ENCODE results near the gene PPFIA1. TPM values are rescaled to one million over a fixed set of nuclear protein-coding genes. Genes with fewer than 3 reads are reported as not detected.

PPFIA1 gene
- total RNA-seq, 1 experiment from 2014 or later, result 63.4 TPM

DNA sequence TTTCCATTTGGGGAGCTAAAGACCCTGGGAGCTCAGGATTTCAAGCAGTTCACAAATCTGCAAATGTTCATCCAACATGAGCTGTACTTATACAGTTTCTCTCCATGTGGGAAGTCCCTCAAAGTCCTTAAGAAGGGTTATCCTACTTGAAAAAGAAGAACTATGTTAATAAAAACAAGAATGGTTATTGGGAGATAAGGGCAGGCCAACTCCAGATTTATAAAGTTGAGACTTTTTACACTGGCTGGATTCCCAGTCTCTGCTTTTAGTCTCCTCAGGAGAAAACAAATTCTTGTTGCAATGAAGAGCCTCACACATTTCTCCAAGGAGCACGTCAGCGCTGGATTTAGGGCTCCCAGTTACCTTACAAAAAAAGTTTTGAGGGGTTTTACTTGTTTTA, 93.7 kb downstream of the PPFIA1 start:
- no peak overlapping the region for H3K56ac ChIP-seq (ENCODE audit: insufficient read length, low read depth, low read length)
- H3K9me3 ChIP-seq (ENCODE audit: control insufficient read depth, low read depth, low read length), result no peaks in the 10 kb centered on the region
- Mint-ChIP-seq H3K27me3 (ENCODE audit: low read depth) (no peaks in the 10 kb centered on the region; the same call in 1 of the 2 replicates), H3K4me3 (no peak overlapping the region), H3K9me3 (no peaks in the 10 kb centered on the region), H3K4me1 (no peaks in the 10 kb centered on the region), H3K36me3 (ENCODE audit: insufficient read depth in 1 of 3, low read depth in 3 of 3) (peaks cover 21 to 73% (median 42%) of the 10 kb centered on the region in 3 experiments), H3K27ac (no peak overlapping the region)
- no peak overlapping the region for H4K8ac ChIP-seq (replicated peaks; ENCODE audit: insufficient read length, low read depth, low read length)
- no peak overlapping the region for H2BK15ac ChIP-seq (ENCODE audit: low read depth, low read length)
- H3K4me2 ChIP-seq (ENCODE audit: insufficient read depth, insufficient read length, low read length), result no peak overlapping the region
- no CpG with 5 or more reads among the region's 2 CpGs for WGBS (ENCODE audit: extremely low coverage, insufficient read length, low lambda C conversion rate)
- no peak overlapping the region for H2BK120ac ChIP-seq (ENCODE audit: low read depth, low read length, poor library complexity, severe bottlenecking)
- H2AFZ ChIP-seq (ENCODE audit: low read length), result no peak overlapping the region
- H2BK5ac ChIP-seq (ENCODE audit: insufficient read length, low read length), result no peak overlapping the region
- no peaks in the 10 kb centered on the region for H4K20me1 ChIP-seq (ENCODE audit: control insufficient read depth, insufficient read depth, insufficient read length)
- H3K4me1 ChIP-seq (ENCODE audit: insufficient read depth, low read length), result no peaks in the 10 kb centered on the region
- TF ChIP-seq, protein P1, sequence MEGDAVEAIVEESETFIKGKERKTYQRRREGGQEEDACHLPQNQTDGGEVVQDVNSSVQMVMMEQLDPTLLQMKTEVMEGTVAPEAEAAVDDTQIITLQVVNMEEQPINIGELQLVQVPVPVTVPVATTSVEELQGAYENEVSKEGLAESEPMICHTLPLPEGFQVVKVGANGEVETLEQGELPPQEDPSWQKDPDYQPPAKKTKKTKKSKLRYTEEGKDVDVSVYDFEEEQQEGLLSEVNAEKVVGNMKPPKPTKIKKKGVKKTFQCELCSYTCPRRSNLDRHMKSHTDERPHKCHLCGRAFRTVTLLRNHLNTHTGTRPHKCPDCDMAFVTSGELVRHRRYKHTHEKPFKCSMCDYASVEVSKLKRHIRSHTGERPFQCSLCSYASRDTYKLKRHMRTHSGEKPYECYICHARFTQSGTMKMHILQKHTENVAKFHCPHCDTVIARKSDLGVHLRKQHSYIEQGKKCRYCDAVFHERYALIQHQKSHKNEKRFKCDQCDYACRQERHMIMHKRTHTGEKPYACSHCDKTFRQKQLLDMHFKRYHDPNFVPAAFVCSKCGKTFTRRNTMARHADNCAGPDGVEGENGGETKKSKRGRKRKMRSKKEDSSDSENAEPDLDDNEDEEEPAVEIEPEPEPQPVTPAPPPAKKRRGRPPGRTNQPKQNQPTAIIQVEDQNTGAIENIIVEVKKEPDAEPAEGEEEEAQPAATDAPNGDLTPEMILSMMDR (conservative IDR thresholded peaks at IDR 0.05), result no peak
- no peak overlapping the region for H4K5ac ChIP-seq (ENCODE audit: insufficient read length, low read depth, low read length)
- no peaks in the 10 kb centered on the region for H3K23me2 ChIP-seq (ENCODE audit: insufficient read length, low read depth, low read length, poor library complexity, severe bottlenecking)
- no peak overlapping the region for H3T11ph ChIP-seq (ENCODE audit: low read length)
- no peaks in the 10 kb centered on the region for H3K27me3 ChIP-seq (ENCODE audit: insufficient read depth, low read length)
- H3K79me2 ChIP-seq (ENCODE audit: insufficient read depth, low read length), result no peaks in the 10 kb centered on the region
- no peak overlapping the region for H4K91ac ChIP-seq (ENCODE audit: insufficient read length, low read depth, low read length)
- H3K23ac ChIP-seq (ENCODE audit: insufficient read length, low read depth, low read length), result no peak overlapping the region
- H2AK5ac ChIP-seq (ENCODE audit: insufficient read length, low read length), result no peak overlapping the region
- H3K4ac ChIP-seq (ENCODE audit: low read depth, low read length), result no peak overlapping the region
- H2BK20ac ChIP-seq (ENCODE audit: low read depth, low read length, poor library complexity, severe bottlenecking), result no peak overlapping the region
- DNase-seq, result no peak
- H2BK12ac ChIP-seq (ENCODE audit: insufficient read length, low read depth, low read length), result no peak overlapping the region
- no peak overlapping the region for H3K14ac ChIP-seq (ENCODE audit: insufficient read depth, low read length)
- H3K79me1 ChIP-seq (ENCODE audit: insufficient read depth, low read depth, low read length, poor library complexity, severe bottlenecking), result peaks cover 3% of the 10 kb centered on the region
- H3K27ac ChIP-seq (ENCODE audit: insufficient read length, low read depth, low read length), result no peak overlapping the region
- H3K9ac ChIP-seq (ENCODE audit: extremely low read depth, insufficient read length, low read length), result no peak overlapping the region
- no peak overlapping the region for H3K18ac ChIP-seq (ENCODE audit: insufficient read length, low read depth, low read length)

Measured in H9 (cell line).